ENCODE results near the gene C2CD3. TPM values are rescaled to one million over a fixed set of nuclear protein-coding genes. Genes with fewer than 3 reads are reported as not detected.

The C2CD3 gene, protein sequence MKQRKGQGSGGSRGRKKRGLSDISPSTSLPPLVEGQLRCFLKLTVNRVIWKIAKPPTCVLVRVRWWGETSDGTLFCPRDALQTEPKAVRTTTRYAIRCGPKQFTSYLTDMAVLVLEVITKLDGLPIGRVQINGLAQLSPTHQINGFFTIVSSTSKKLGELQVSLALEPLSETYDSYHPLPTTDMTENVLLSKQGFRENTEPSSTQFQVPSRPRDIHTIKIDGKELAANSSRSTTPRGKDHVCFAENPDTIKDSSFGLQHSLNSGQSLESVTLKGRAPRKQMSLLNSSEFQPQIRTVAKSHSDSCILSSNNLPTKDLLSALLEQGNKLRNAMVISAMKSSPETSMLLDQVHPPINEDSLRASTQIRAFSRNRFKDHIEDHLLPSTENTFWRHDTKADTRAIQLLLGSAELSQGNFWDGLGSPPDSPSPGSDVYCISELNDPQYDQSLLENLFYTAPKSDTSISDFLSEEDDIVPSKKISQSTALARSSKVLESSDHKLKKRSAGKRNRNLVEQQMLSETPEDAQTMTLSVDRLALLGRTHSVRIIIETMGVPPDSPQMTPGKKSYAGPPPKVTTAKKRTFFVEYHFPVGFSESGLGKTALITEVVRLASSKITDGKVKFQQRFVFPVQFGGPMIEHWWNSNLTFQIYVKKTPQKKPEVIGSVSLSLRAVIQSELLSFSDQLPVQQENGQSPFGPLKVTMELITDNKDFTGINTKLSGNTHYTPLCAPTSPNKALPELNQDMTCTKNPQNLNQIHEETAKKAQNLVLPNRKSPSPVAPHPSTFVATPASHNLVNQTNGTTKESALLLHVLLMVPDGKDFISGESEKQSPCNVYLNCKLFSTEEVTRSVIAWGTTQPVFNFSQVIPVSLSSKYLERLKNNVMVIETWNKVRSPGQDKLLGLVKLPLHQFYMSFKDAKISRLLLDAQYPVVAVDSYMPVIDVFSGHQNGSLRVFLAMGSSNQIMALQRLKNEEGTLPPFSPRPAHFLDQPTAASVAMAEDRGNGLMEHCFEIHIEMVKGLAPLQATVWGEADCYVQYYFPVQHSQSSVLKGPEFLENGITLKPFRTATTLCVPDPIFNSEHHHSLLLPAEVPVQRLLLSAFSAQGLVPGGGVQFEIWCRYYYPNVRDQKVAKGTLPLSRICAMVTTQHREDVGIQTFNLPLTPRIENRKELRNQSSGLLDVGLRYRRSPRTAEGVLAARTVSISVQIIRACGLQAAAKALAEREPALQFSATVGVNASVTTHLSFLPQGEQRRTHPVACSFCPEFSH (N-terminal part only)
- 39.8 and 61.9 TPM in 2 replicates for total RNA-seq (2014; rRNA removed; shearing (Covaris generic))

GRCh38 chr11:74170694-74171629 lies at the start of gene C2CD3, which contains the start of gene PPME1:
Gene C2CD3 (minus strand): TSS chr11:74171002. CDS start chr11:74170792, 210 bp downstream.
Gene PPME1 (plus strand): TSS chr11:74171289. CDS start chr11:74171422, 133 bp downstream.
- DNase-seq (ENCODE audit: low spot score), result peak; percentile 100
- in situ Hi-C loops (cut with HindIII; ENCODE audit: low sequenced_read_pairs), result no loop called here

DNA sequence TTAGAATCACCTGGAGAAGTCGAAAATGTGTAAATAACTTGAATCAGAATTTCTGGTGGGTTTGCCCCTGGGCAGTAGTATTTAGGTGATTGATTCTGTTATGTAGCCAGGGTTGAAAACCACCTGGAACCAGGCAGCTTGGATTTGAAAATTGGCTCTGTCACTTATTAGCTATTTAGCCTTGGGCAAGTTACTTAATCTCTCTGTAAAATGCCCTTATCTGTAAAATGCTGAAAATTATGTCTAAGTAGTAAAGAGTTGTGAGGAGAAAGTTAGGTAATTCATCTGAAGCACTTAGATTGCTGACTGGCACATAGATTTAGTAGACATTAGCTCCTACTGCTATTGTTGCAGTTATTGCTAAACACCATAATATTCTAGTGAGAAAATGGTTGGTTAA lies 49.6 kb upstream of the C2CD3 start:
- in situ Hi-C loops (cut with HindIII; ENCODE audit: low sequenced_read_pairs), result no loop called here
- no peak for DNase-seq (ENCODE audit: low spot score)

GRCh38 chr11:74212533-74212932 lies 41.7 kb upstream of the C2CD3 start:
- in situ Hi-C loops (cut with HindIII; ENCODE audit: low sequenced_read_pairs), result no loop called here
- no peak for DNase-seq (ENCODE audit: low spot score)

DNA sequence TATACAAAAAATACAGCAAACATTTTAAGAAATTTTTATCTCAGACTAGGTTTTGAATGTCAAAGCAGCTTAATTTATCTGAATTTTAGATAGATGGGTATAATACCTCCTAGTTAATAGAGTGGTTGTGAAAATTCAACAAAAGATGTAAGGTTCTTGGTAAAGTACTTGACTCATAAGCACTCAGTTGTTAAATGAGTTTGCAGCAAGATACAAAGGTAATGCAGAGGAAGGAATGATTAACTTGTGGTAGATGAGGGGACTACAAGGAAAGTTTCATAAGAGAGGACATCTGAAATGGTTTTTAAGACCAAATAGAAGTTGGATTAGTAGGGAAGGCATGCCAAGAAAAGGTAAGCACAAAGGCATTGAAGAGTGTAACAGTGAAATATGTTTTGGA lies 37.7 kb upstream of the C2CD3 start:
- no peak for DNase-seq (ENCODE audit: low spot score)
- in situ Hi-C loops (cut with HindIII; ENCODE audit: low sequenced_read_pairs), result no loop called here

GRCh38 chr11:74206746-74207145 lies 35.9 kb upstream of the C2CD3 start:
- in situ Hi-C loops (cut with HindIII; ENCODE audit: low sequenced_read_pairs), result no loop called here
- no peak for DNase-seq (ENCODE audit: low spot score)

- in situ Hi-C loops (cut with HindIII; ENCODE audit: low sequenced_read_pairs), result no loop called here
- no peak for DNase-seq (ENCODE audit: low spot score)
Observed at GRCh38 chr11:74205181-74205580, 34.4 kb upstream of the C2CD3 start.

GRCh38 chr11:74204701-74205100 lies 33.9 kb upstream of the C2CD3 start:
- in situ Hi-C loops (cut with HindIII; ENCODE audit: low sequenced_read_pairs), result no loop called here
- DNase-seq (ENCODE audit: low spot score), result no peak

DNA sequence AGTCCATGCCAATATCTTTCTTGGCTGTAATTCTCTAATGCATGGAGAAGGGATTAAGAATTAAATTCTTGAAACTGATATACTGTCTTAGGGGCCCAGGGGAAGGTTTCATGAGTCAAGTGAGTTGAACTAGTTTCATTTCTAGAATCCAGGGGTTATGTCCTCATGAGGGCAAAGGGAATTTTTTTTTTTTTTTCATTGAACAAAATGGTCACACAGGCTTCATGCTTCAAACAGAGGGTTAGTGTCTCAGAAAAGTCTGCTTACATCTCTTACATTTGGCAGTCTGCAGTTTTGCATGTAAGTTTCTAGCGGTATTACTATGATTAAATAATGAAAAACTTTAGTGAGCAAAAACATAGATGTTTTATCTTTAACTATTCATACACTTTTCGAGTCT lies 33.2 kb upstream of the C2CD3 start:
- in situ Hi-C loops (cut with HindIII; ENCODE audit: low sequenced_read_pairs), result no loop called here
- DNase-seq (ENCODE audit: low spot score), result no peak

GRCh38 chr11:74196781-74197486 lies 26.1 kb upstream of the C2CD3 start:
- in situ Hi-C loops (cut with HindIII; ENCODE audit: low sequenced_read_pairs), result no loop called here
- no peak for DNase-seq (ENCODE audit: low spot score)

GRCh38 chr11:74195828-74196227 lies 25.0 kb upstream of the C2CD3 start:
- in situ Hi-C loops (cut with HindIII; ENCODE audit: low sequenced_read_pairs), result no loop called here
- no peak for DNase-seq (ENCODE audit: low spot score)

- DNase-seq (ENCODE audit: low spot score), result no peak
- in situ Hi-C loops (cut with HindIII; ENCODE audit: low sequenced_read_pairs), result no loop called here
Observed at GRCh38 chr11:74185695-74186094, 14.9 kb upstream of the C2CD3 start.

DNA sequence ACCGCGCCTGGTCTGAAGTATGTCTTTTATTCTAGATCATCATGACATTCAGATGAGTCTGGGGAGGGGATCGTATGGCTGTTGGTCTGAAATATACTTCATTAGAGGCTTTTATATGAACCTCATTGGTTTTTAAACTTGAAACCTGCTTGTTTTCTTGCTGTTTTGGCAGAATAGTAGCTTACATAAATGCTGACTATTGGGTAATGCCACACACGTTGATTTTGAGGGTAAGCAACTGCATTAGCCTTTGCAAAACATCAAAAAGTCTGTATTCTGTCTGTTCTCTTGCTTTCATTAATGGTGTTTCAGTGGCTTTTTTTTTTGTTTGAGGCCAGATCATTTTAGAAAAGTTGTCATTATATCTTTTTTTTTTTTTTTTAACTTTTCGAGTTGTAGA lies 14.5 kb upstream of the C2CD3 start:
- no peak for DNase-seq (ENCODE audit: low spot score)
- in situ Hi-C loops (cut with HindIII; ENCODE audit: low sequenced_read_pairs), result no loop called here

DNA sequence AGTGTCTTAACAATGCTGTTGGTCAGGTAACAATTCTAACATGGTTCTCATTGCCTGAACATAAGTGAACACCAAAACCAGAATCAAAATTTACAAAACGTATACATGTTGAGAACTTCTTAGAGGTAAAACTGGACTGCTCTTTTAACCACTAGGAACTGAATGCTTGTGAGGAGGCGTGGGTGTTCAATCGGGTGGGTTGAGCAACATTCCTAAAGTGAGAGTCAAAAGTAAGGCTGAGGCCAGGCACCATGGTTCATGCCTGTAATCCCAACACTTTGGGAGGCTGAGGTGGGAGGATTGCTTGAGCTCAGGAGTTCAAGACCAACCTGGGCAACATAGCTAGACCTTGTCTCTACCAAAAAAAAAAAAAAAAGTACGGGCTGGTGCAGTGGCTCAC lies 11.8 kb upstream of the C2CD3 start:
- DNase-seq (ENCODE audit: low spot score), result no peak
- in situ Hi-C loops (cut with HindIII; ENCODE audit: low sequenced_read_pairs), result no loop called here

DNA sequence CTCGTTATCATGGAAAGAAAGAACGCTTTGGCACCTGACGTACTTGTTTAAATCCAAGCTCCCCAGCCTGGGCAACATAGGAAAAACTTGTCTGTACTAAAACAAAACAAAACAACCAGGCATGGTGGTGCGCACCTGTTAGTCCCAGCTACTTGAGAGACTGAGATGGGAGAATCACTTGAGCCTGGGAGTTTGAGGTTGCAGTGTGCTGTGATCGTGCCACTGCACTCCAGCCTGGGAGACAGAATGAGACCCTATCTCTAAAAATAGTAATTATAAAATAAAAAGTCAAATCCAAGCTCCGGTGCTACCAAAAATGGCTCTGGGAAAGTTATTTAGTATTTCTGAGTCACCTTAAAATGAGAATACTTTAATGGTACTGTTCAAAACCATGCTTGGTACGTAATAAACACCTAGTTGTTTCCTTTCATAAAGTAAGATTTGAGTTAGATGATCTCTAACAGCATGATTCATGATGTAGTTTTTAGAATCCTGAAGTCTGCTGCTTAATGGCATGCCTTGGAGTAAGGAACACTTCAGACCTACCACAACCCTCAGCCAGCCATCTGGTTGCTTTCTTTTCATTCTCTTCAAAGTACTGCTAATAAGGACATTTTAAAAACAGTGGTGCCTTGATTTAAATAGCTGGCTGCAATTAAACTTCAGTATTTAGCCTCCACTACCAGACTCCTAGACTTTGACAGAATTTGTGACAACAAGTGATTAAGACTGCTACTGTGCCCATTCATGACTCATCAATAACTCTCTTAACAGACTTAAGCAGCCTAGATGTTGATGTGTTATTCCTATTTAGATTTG lies 8.6 kb upstream of the C2CD3 start:
- in situ Hi-C loops (cut with HindIII; ENCODE audit: low sequenced_read_pairs), result no loop called here
- DNase-seq (ENCODE audit: low spot score), result no peak

DNA sequence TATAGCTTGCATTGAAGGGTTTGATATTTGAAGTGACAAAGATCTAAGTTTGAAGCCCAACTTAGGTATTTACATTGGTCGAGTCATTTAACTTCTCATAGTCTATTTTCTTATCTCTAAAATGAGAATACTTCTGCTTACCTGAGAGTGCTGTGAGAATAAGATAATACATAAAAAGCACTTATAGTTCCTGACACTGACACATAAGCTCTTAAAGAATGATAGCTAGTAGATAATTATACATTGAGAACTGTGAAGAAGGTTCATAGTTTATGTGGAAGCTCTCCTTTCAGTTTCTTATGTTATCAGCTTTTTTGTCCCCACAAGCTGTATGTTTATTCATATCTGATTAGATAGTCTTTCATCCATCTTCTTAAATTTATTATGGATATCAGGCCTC lies 5.1 kb upstream of the C2CD3 start:
- in situ Hi-C loops (cut with HindIII; ENCODE audit: low sequenced_read_pairs), result no loop called here
- DNase-seq (ENCODE audit: low spot score), result no peak

DNA sequence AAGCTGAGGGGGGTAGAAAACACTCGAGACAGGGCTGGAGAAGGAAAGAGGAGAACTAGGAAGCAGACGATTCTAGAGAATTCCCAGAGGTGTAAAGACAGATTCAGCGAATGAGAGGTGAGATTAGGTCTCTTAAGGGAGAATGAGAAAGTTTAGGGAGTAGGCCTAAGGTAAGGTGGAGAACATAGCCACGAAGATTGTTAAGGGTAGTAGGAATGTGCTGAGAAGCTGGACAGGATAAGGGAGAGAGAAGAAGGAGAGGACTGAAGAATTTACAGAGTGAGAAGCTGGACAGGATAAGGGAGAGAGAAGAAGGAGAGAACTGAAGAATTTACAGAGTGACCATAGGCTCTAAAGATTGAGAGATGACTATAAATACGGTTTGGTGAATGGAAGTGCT lies 1.2 kb upstream of the C2CD3 start:
- in situ Hi-C loops (cut with HindIII; ENCODE audit: low sequenced_read_pairs), result no loop called here
- DNase-seq (ENCODE audit: low spot score), result no peak

DNA sequence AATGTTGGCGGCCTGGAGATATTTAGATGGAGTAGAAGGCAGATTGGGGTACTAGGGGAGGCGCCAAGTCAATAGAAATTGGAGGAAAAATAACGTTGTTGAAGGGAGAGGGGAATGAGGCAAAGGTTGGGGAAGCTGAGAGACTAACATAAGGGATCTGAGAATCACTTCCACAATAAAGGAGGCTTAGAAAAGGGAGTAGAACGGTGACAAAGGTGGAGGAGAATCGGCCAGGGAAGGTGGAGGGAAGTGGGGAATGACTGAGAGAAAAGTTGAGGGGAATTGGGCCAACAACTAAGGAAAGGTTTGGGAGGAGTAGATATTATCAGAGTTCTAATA lies 797 bp upstream of the C2CD3 start:
- DNase-seq (ENCODE audit: low spot score), result no peak
- in situ Hi-C loops (cut with HindIII; ENCODE audit: low sequenced_read_pairs), result no loop called here
